ENCODE results near the gene ADCY4. TPM values are rescaled to one million over a fixed set of nuclear protein-coding genes. Genes with fewer than 3 reads are reported as not detected.

Gene ADCY4
- total and polyA plus RNA-seq, 2 of the 13 experiments (the other 11 are each of a cell fraction or from before 2014, with no cell fraction given) = 0.03 TPM; not detected in 1

GRCh38 chr14:24298892-24299254, 36.0 kb downstream of the ADCY4 start (continued):
- TF ChIP-seq, protein P1, sequence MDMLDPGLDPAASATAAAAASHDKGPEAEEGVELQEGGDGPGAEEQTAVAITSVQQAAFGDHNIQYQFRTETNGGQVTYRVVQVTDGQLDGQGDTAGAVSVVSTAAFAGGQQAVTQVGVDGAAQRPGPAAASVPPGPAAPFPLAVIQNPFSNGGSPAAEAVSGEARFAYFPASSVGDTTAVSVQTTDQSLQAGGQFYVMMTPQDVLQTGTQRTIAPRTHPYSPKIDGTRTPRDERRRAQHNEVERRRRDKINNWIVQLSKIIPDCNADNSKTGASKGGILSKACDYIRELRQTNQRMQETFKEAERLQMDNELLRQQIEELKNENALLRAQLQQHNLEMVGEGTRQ (IDR thresholded peaks at IDR 0.05; ENCODE audit: low read depth, low read length) = no peak
- TF ChIP-seq, protein P1 (CRISPR knock-in tag; IDR thresholded peaks at IDR 0.05; ENCODE audit: borderline replicate concordance) = no peak
- TF ChIP-seq ZNF558 (CRISPR knock-in tag; IDR thresholded peaks at IDR 0.05; ENCODE audit: borderline replicate concordance) (no peak), JUN (CRISPR knock-in tag; IDR thresholded peaks at IDR 0.05) (0 out of 2 replicates have a peak, but pooled peaks have one; percentile 3), ZNF432 (CRISPR knock-in tag; IDR thresholded peaks at IDR 0.05; ENCODE audit: borderline replicate concordance) (no peak), TEAD2 (CRISPR knock-in tag; IDR thresholded peaks at IDR 0.05) (no peak), HCFC1 (IDR thresholded peaks at IDR 0.05; ENCODE audit: low read depth, low read length) (peak; percentile 10; the same call in 1 of the 2 replicates), ZNF354B (CRISPR knock-in tag; IDR thresholded peaks at IDR 0.05) (0 out of 2 replicates have a peak, but pooled peaks have one; percentile 72), RCOR2 (CRISPR knock-in tag; IDR thresholded peaks at IDR 0.05) (no peak), DMAP1 (CRISPR knock-in tag; IDR thresholded peaks at IDR 0.05) (no peak), ZNF775 (CRISPR knock-in tag; IDR thresholded peaks at IDR 0.05; ENCODE audit: borderline replicate concordance) (0 out of 2 replicates have a peak, but pooled peaks have one; percentile 30), ZNF7 (CRISPR knock-in tag; IDR thresholded peaks at IDR 0.05) (peak; percentile 20; the same call in 1 of the 2 replicates), ZNF644 (CRISPR knock-in tag; IDR thresholded peaks at IDR 0.05; ENCODE audit: low read depth) (peak; percentile 87), GABPA (IDR thresholded peaks at IDR 0.05; ENCODE audit: low read depth, low read length) (no peak), GABPA (CRISPR knock-in tag; IDR thresholded peaks at IDR 0.05; ENCODE audit: low read depth) (no peak), ZSCAN21 (CRISPR knock-in tag; IDR thresholded peaks at IDR 0.05; ENCODE audit: borderline replicate concordance) (no peak; the same call in 1 of the 2 replicates), ZBTB33 (CRISPR knock-in tag; IDR thresholded peaks at IDR 0.05) (peak; percentile 86), ZNF792 (CRISPR knock-in tag; IDR thresholded peaks at IDR 0.05) (no peak), TARDBP (CRISPR knock-in tag; IDR thresholded peaks at IDR 0.05) (peak; percentile 71; the same call in 1 of the 2 replicates)
- TF ChIP-seq, protein P2, sequence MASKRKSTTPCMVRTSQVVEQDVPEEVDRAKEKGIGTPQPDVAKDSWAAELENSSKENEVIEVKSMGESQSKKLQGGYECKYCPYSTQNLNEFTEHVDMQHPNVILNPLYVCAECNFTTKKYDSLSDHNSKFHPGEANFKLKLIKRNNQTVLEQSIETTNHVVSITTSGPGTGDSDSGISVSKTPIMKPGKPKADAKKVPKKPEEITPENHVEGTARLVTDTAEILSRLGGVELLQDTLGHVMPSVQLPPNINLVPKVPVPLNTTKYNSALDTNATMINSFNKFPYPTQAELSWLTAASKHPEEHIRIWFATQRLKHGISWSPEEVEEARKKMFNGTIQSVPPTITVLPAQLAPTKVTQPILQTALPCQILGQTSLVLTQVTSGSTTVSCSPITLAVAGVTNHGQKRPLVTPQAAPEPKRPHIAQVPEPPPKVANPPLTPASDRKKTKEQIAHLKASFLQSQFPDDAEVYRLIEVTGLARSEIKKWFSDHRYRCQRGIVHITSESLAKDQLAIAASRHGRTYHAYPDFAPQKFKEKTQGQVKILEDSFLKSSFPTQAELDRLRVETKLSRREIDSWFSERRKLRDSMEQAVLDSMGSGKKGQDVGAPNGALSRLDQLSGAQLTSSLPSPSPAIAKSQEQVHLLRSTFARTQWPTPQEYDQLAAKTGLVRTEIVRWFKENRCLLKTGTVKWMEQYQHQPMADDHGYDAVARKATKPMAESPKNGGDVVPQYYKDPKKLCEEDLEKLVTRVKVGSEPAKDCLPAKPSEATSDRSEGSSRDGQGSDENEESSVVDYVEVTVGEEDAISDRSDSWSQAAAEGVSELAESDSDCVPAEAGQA (IDR thresholded peaks at IDR 0.05; ENCODE audit: low read depth) = 0 out of 2 replicates have a peak, but pooled peaks have one; percentile 51
- TF ChIP-seq, protein P2 (CRISPR knock-in tag; IDR thresholded peaks at IDR 0.05; ENCODE audit: borderline replicate concordance) = no peak
- TF ChIP-seq, protein P3, sequence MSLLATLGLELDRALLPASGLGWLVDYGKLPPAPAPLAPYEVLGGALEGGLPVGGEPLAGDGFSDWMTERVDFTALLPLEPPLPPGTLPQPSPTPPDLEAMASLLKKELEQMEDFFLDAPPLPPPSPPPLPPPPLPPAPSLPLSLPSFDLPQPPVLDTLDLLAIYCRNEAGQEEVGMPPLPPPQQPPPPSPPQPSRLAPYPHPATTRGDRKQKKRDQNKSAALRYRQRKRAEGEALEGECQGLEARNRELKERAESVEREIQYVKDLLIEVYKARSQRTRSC (CRISPR knock-in tag; IDR thresholded peaks at IDR 0.05; ENCODE audit: low read depth) = peak; percentile 15; the same call in 1 of the 2 replicates

Data from HepG2 (cell line).